Cardiac muscle cell (in vitro differentiated cells and primary cell): ENCODE results near the gene AXIN2. TPM values are rescaled to one million over a fixed set of nuclear protein-coding genes. Genes with fewer than 3 reads are reported as not detected.

Source experiments
- DNase-seq, 2 donors: peaks; one replicate each; pipeline versions ENCODE4 v3.0.0 to v3.0.0-alpha.2; 2010 to 2017; ENCODE audit warnings: low read depth in 1 of 2, low spot score in 1 of 2
- H3K27ac ChIP-seq: fragments of 200-600 bp; sonication (generic); 2 replicates; pipeline ENCODE4 v1.5.1; 2016
- H3K27me3 ChIP-seq: fragments of 200-600 bp; sonication (generic); 2 replicates; pipeline ENCODE4 v1.6.0; 2016; ENCODE audit warnings: control low read depth
- H3K36me3 ChIP-seq: fragments of 200-600 bp; sonication (generic); 2 replicates; pipeline ENCODE4 v1.5.1; 2016; ENCODE audit warnings: control low read depth
- H3K4me1 ChIP-seq: fragments of 200-600 bp; sonication (generic); 2 replicates; pipeline ENCODE4 v1.8.1; 2017; ENCODE audit warnings: low read depth, mild to moderate bottlenecking, mixed run types
- H3K4me3 ChIP-seq: fragments of 200-600 bp; sonication (generic); 2 replicates; pipeline ENCODE4 v1.5.1; 2016; ENCODE audit warnings: mild to moderate bottlenecking
- H3K9me3 ChIP-seq: fragments of 200-600 bp; sonication (generic); 2 replicates; pipeline ENCODE4 v1.5.1; 2017; ENCODE audit warnings: low read depth, mild to moderate bottlenecking, control low read depth
- CTCF ChIP-seq: IDR thresholded peaks from 2 replicates; pipeline ENCODE4 v1.5.1; 2012; ENCODE audit warnings: low read depth, mild to moderate bottlenecking, low read length
- polyA plus RNA-seq: library from polyadenylated mRNA; unstranded; fragments of >200 nt; fragmentation: Nextera tagmentation; extraction: Ambion mirVana; gene quantifications from 2 replicates; pipeline ENCODE4 v1.2.1, GENCODE V29; 2016
- total RNA-seq: library from RNA; depleted of rRNA; stranded (reverse); fragments of >200 nt; gene quantifications from 2 replicates; pipeline ENCODE4 v1.2.3, GENCODE V29; 2016

Gene AXIN2
- total and polyA plus RNA-seq, 2 experiments from 2014 or later: 22.3 to 35.4 TPM

- Histone ChIP-seq H3K4me3 (no peak overlapping the region), H3K4me1 (peaks cover 52% of the 10 kb centered on the region), H3K9me3 (no peaks in the 10 kb centered on the region), H3K27me3 (no peaks in the 10 kb centered on the region), H3K27ac (peak overlapping the region; percentile 87), H3K36me3 (peaks cover 25% of the 10 kb centered on the region)
- no peak for DNase-seq
- no peak for TF ChIP-seq CTCF
These were observed 14.9 kb downstream of the AXIN2 start for GRCh38 chr17:65546579-65546978.

- TF ChIP-seq CTCF: no peak
- H3K27ac ChIP-seq: peak overlapping the region; percentile 87
- DNase-seq: no peak
- H3K9me3 ChIP-seq: no peaks in the 10 kb centered on the region
- no peak overlapping the region for H3K4me3 ChIP-seq
- H3K36me3 ChIP-seq: peaks cover 28% of the 10 kb centered on the region
- no peaks in the 10 kb centered on the region for H3K27me3 ChIP-seq
- H3K4me1 ChIP-seq: peaks cover 52% of the 10 kb centered on the region
These were observed 15.5 kb downstream of the AXIN2 start for GRCh38 chr17:65545705-65546523.

- H3K9me3 ChIP-seq: no peaks in the 10 kb centered on the region
- H3K36me3 ChIP-seq: peaks cover 31% of the 10 kb centered on the region
These were observed 16.8 kb downstream of the AXIN2 start for GRCh38 chr17:65544672-65545071.

GRCh38 chr17:65542610-65543009 lies 18.8 kb downstream of the AXIN2 start:
- no peaks in the 10 kb centered on the region for H3K27me3 ChIP-seq
- no peak for TF ChIP-seq CTCF
- H3K9me3 ChIP-seq: no peaks in the 10 kb centered on the region
- no peak for DNase-seq
- H3K4me3 ChIP-seq: no peak overlapping the region
- peaks cover 26% of the 10 kb centered on the region for H3K36me3 ChIP-seq
- H3K4me1 ChIP-seq: peaks cover 31% of the 10 kb centered on the region
- peak overlapping the region; percentile 19 for H3K27ac ChIP-seq

More at GRCh38 chr17:65544672-65545071, 16.8 kb downstream of the AXIN2 start:
- TF ChIP-seq CTCF: no peak
- H3K4me1 ChIP-seq: peaks cover 41% of the 10 kb centered on the region
- H3K4me3 ChIP-seq: no peak overlapping the region
- H3K27ac ChIP-seq: no peak overlapping the region
- no peaks in the 10 kb centered on the region for H3K27me3 ChIP-seq
- no peak for DNase-seq

GRCh38 chr17:65542067-65542466 lies 19.4 kb downstream of the AXIN2 start:
- H3K4me3 ChIP-seq: no peak overlapping the region
- H3K27me3 ChIP-seq: no peaks in the 10 kb centered on the region
- peaks cover 30% of the 10 kb centered on the region for H3K36me3 ChIP-seq
- no peak overlapping the region for H3K27ac ChIP-seq
- peaks cover 25% of the 10 kb centered on the region for H3K4me1 ChIP-seq
- no peak for TF ChIP-seq CTCF
- no peaks in the 10 kb centered on the region for H3K9me3 ChIP-seq
- no peak for DNase-seq
